Measurements from ENCODE around the gene OGA. TPM values are rescaled to one million over a fixed set of nuclear protein-coding genes. Genes with fewer than 3 reads are reported as not detected.
A peak's percentile ranks its signal among the peaks of the same experiment; 100 is the strongest.

Gene OGA
- total RNA-seq = 125 TPM

DNA sequence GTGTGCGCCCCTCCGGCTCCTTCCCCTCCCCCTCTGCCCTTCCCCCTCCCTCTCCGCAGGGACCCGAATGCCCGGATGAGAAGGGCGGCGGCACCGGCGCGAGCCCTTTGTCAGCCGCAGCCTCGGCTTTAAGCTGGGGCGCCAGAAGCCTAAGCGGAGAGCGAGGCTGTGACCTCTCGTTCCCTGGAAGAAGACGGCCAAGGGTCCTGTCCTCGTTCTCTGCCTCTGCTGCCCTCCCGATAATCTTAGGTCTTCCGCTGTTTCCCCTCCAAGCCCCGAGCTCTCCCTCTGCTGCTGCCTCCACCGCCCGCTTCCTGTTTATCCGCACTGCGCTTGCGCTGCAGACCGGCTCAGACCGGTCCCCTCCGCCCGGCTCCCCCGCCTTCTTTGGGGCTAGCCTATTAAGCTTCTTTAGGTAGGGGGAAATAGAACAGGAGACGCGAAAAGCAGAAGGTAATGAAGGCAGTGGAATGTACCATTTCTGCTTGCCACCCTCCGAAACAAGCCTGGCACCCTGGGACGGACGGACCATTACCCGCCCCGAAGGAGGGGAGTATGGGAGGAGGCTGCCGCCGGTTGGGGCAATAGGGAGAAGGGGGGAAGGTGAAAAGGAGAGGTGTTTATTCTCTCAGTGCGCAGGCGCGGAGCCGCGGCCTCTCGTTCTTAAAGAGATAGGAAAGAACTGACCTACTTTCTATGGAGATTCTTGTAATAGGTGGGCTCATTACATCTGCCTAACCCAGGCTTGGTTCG is at the start of gene OGA:
Gene OGA, minus strand, starts transcription at position 326 of the 753 bp plus-strand sequence. CDS start 422 bp downstream, outside the sequence.
- H3K27ac ChIP-seq = peak within 1 kb of the TSS; percentile 99
- peak within 1 kb of the TSS; percentile 73 to 99 for H3K4me3 ChIP-seq
- no peaks in the 10 kb centered on the region for H3K9me3 ChIP-seq
- H3K27me3 ChIP-seq = no peaks in the 10 kb centered on the region
- peak; percentile 99 to 100 for DNase-seq (ENCODE audit: extremely low spot score in 2 of 2)
- peaks cover 35% of the 10 kb centered on the region for H3K4me1 ChIP-seq
- H3K36me3 ChIP-seq = peaks cover 0 to 2% of the 10 kb centered on the region in 2 donors
- intact Hi-C loops (cut with DNase I) = no loop called here
- peak; percentile 98 to 100 for TF ChIP-seq POLR2AphosphoS5 (IDR thresholded peaks at IDR 0.05; ENCODE audit: insufficient read depth in 1 of 2, low read depth in 1 of 2)
- TF ChIP-seq, protein P1, sequence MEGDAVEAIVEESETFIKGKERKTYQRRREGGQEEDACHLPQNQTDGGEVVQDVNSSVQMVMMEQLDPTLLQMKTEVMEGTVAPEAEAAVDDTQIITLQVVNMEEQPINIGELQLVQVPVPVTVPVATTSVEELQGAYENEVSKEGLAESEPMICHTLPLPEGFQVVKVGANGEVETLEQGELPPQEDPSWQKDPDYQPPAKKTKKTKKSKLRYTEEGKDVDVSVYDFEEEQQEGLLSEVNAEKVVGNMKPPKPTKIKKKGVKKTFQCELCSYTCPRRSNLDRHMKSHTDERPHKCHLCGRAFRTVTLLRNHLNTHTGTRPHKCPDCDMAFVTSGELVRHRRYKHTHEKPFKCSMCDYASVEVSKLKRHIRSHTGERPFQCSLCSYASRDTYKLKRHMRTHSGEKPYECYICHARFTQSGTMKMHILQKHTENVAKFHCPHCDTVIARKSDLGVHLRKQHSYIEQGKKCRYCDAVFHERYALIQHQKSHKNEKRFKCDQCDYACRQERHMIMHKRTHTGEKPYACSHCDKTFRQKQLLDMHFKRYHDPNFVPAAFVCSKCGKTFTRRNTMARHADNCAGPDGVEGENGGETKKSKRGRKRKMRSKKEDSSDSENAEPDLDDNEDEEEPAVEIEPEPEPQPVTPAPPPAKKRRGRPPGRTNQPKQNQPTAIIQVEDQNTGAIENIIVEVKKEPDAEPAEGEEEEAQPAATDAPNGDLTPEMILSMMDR (IDR thresholded peaks at IDR 0.05) = no peak
- peak; percentile 80 to 99 for TF ChIP-seq POLR2A (IDR thresholded peaks at IDR 0.05)

DNA sequence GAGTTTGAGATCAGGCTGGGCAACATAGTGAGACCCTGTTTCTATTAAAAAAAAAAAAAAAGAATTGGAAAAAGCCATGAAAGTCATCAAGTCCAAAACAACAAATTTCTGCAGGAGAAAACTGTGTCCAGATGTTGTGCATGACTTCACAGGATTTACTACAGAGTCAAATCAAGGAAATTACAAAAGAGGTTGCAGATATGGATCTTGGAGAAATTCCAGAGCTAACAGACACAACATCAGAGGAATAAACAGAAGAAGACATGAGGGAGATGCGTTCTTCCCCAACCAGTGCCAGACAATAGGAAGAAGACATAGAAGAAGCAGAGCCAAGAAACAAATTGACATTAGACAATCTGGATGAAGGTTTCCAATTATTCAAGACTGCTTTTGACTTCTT is 49.7 kb upstream of the OGA start:
- no peak overlapping the region for H3K27ac ChIP-seq
- TF ChIP-seq, protein P1 (IDR thresholded peaks at IDR 0.05) = no peak
- no peak for TF ChIP-seq POLR2AphosphoS5 (IDR thresholded peaks at IDR 0.05; ENCODE audit: insufficient read depth in 1 of 2, low read depth in 1 of 2)
- no peak for TF ChIP-seq POLR2A (IDR thresholded peaks at IDR 0.05)
- H3K27me3 ChIP-seq = no peaks in the 10 kb centered on the region
- H3K4me1 ChIP-seq = no peaks in the 10 kb centered on the region
- H3K36me3 ChIP-seq = no peaks in the 10 kb centered on the region
- no peaks in the 10 kb centered on the region for H3K9me3 ChIP-seq
- intact Hi-C loops (cut with DNase I) = no loop called here
- no peak overlapping the region for H3K4me3 ChIP-seq
- no peak for DNase-seq (ENCODE audit: extremely low spot score in 2 of 2)

DNA sequence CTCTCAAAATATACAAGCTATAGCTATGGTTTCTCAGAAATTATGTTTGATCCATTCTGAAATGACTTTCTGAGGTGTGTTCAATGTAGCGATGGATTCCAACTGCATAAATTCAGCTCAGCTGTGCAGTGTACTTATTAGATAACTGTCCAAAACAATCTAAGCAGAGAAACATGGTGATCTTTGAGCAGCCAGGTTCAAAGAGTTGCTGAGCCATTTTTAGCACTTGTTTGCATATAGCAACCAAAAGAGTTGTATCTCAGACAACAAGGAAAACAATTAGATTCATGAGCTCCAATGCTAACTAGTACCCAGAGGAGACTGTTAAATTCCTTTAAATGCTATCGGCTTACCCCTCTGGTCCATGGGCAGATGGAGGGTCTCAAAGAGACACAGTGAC is 41.3 kb upstream of the OGA start:
- Histone ChIP-seq H3K4me3 (no peak overlapping the region), H3K4me1 (peaks cover 10% of the 10 kb centered on the region), H3K27me3 (no peaks in the 10 kb centered on the region), H3K9me3 (peaks cover 11% of the 10 kb centered on the region), H3K27ac (no peak overlapping the region), H3K36me3 (peaks cover 0 to 8% of the 10 kb centered on the region in 2 donors)
- TF ChIP-seq POLR2AphosphoS5 (IDR thresholded peaks at IDR 0.05; ENCODE audit: insufficient read depth in 1 of 2, low read depth in 1 of 2) (no peak), POLR2A (IDR thresholded peaks at IDR 0.05) (no peak)
- TF ChIP-seq, protein P1 (IDR thresholded peaks at IDR 0.05) = no peak
- no peak for DNase-seq (ENCODE audit: extremely low spot score in 2 of 2)
- intact Hi-C loops (cut with DNase I) = no loop called here

DNA sequence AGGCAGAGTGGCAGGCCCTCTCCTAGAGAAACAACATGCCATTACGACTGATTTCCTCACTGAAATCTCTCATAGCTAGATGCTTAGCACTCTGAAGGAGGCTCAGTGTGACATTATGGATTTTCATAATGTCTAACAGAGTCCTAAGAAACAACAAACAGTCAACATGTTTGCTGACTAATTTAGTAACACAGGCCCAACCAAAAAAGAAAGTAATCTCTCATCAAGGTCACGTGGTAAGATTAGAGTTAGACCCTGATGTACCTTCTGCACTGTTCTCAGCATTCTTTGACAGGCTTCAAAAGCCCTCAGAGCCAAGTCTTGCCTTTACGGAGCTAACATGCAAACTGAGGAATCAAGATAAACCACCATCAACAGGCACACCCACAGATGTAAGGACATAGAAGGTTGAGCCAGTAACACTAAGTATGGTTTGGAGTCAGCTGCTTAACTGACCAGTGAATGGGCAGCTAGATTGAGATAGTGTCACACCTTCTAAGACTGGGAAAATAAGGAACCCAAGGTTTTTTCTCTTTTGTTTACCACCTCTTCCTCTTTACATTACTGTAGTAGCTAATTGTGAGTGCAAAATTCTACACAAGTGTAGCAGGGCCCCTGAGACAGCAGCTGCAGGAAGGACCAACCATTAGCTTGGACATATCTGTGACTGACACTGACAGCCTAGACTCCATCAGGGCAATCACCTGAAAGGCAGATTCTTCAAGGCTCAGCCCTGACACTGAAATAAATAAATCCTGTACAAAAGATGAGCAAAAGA is 40.7 kb upstream of the OGA start:
- Histone ChIP-seq H3K27ac (no peak overlapping the region), H3K9me3 (peaks cover 11% of the 10 kb centered on the region), H3K36me3 (peaks cover 0 to 8% of the 10 kb centered on the region in 2 donors), H3K4me3 (no peak overlapping the region), H3K4me1 (peaks cover 10% of the 10 kb centered on the region), H3K27me3 (no peaks in the 10 kb centered on the region)
- TF ChIP-seq, protein P1 (IDR thresholded peaks at IDR 0.05) = no peak
- no peak for TF ChIP-seq POLR2AphosphoS5 (IDR thresholded peaks at IDR 0.05; ENCODE audit: insufficient read depth in 1 of 2, low read depth in 1 of 2)
- TF ChIP-seq POLR2A (IDR thresholded peaks at IDR 0.05) = no peak
- DNase-seq (ENCODE audit: extremely low spot score in 2 of 2) = no peak
- intact Hi-C loops (cut with DNase I) = no loop called here
